ENCODE data around the gene GADD45A. TPM values are rescaled to one million over a fixed set of nuclear protein-coding genes. Genes with fewer than 3 reads are reported as not detected.

Gene GADD45A
- 45.2 TPM for total RNA-seq

GRCh38 chr1:67685067-67685557, at the start of gene GADD45A:
TSS of gene GADD45A (plus strand) at chr1:67685201. CDS start at chr1:67685495, 294 bp downstream.

Other genes starting within 250 kb of the GADD45A start
- 61.3 TPM for gene GNG12, start 148.3 kb downstream of the GADD45A start, total RNA-seq

All from camera-type eye (tissue), 1 donor.